ENCODE measurements around the gene WFIKKN2. TPM values are rescaled to one million over a fixed set of nuclear protein-coding genes. Genes with fewer than 3 reads are reported as not detected.
"Not testable (repeated sequence)": the region's sequence is repeated elsewhere in the genome, so short reads cannot be mapped to it uniquely, and the experiment has no call there.

WFIKKN2 gene, protein sequence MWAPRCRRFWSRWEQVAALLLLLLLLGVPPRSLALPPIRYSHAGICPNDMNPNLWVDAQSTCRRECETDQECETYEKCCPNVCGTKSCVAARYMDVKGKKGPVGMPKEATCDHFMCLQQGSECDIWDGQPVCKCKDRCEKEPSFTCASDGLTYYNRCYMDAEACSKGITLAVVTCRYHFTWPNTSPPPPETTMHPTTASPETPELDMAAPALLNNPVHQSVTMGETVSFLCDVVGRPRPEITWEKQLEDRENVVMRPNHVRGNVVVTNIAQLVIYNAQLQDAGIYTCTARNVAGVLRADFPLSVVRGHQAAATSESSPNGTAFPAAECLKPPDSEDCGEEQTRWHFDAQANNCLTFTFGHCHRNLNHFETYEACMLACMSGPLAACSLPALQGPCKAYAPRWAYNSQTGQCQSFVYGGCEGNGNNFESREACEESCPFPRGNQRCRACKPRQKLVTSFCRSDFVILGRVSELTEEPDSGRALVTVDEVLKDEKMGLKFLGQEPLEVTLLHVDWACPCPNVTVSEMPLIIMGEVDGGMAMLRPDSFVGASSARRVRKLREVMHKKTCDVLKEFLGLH
- total RNA-seq (2014; rRNA removed; shearing (Covaris generic)), result not detected in 2 replicates

DNA sequence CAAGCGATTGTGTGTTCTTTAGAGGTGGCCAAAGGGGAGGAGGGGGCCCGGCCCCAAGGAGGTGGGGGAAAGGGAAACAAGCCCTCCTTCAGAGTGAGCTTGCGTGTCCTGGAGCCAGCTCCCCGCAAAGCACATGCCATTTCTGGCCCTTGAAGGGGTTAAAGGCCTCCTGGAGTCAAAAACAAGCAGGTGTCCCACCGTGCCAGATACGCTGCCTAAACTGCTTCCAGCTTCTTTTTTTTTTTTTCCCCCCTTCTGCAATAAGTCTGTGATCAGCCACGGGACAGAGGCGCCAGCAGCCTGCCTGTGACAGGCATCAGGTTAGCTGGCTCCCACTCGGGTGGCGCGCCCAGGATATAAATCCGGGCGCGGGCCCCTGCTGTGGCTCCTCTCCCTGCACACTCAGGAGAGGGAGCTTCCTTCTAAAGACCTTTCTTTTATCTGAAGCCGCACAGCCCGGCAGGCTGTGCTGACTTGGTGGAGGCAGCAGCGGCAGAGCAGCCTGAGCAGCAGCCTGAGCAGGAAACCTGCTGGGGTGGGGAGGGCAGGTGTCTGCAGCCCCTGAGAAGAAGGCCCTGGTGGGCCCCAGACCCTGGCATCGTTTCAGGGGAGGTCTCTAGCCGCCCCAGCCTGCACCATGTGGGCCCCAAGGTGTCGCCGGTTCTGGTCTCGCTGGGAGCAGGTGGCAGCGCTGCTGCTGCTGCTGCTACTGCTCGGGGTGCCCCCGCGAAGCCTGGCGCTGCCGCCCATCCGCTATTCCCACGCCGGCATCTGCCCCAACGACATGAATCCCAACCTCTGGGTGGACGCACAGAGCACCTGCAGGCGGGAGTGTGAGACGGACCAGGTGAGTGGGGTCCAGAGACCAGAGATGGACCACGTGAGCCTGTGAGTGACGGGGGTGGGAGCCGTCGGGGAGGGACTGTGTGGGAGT, at the start of gene WFIKKN2:
TSS of gene WFIKKN2 (plus strand) at position 286 of the 934 bp plus-strand sequence. CDS start at position 638, 352 bp downstream.
- DNase-seq (ENCODE audit: low spot score), result no peak

DNA sequence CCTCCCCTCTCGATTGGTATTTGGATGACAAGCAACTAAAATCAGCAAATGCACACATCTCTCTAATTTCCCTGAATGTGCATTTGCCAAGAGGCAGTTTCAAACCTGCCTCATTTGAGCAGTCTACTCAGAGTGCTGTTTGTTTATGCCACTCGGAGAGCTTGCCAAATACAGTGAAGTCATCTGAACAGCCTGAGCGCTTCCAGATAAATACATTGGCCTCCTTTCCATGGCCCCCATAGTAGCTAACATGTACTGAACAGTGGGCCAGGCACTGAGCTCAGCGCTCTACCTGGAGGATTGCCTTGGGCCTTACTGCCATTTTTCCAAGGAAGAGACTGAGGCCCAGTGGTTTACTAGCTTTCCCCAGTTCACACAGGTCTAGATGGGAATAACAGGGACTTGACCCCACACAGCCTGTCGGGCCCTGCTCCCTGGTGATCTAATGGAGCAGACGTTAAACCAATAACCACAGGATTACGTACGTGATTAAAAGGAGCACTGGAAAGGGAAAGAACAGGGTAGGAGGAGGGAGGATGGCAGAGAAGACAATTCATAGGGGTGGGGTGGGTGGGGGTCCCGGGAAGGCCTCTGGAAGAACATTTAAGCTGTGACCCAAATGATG, 49.3 kb upstream of the WFIKKN2 start:
- DNase-seq (ENCODE audit: low spot score), result peak; percentile 75

DNA sequence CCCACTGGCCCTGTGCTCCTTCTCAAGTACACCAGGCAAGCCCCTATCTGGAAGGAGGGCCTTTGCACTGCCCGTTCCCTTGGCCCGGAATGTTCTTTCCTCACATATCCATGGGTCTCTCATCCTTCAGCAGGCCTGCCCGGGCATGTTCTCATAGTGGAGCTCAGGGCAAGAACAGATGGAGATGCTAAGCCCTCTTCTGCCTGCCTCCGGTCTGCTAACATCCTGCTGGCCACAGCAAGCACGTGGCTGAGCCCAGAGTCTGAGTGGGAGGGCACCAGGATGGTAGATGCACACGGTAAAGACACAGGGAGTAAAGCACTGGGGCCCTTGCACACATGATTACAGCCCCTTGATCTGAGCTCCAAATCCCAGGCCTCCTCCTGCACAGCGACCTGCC, 48.3 kb upstream of the WFIKKN2 start:
- DNase-seq (ENCODE audit: low spot score), result no peak

DNA sequence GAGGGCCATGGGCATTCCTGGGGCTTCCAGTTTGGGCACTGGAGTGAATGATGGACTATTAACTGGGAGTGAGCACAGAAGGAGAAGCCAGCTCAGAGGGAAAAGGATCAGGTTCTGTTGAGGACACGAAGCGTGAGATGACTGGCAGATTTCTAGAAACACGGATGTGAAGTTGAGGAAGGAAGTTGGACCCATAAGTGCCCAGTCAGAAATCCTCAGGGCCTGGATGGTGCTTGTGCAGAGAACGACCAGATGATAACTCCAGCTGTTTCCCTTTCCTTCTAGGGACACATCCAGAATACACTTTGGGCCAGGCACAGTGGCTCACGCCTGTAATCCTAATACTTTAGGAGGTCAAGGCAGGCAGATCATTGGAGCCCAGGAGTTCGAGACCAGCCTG, 44.8 kb upstream of the WFIKKN2 start:
- DNase-seq (ENCODE audit: low spot score), result no peak

DNA sequence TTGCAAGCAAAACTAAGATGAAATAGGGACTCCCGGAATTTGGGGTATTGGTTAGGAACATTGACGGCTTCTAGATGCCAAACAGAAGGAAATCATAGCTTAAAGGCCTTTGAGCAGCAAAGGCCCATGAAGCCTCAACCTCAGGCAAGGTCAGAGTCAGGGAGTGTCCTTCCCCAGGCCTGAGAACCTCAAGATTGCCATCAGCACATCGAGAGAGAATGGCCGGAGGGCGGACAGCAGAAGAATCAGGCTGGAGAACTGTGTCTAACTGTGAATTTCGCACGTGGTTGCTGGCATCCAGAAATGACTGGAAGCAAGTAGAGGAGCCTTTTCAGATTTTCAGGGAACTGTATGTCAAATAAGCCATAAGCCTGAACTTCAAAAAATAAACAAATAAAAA, 43.3 kb upstream of the WFIKKN2 start:
- DNase-seq (ENCODE audit: low spot score), result no peak

DNA sequence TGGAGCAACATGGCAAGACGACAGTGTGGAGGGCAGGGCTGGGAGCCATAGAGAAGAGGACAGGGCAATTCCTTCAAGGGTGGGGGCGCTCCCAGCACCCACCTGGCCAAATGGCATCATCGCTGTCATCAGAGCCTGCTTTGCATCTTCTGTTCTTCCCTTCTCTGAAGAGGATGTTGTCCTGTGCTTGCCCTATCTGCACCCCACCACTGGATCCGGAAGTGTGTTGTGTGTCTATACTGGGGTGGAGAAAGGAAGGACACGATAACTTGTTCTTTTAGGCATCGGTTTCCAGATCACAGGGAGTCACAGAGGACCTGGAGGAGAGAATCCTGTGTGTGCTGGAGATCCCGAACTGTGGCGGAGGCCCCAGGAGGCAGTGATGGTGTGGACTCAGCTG, 42.4 kb upstream of the WFIKKN2 start:
- no peak for DNase-seq (ENCODE audit: low spot score)

DNA sequence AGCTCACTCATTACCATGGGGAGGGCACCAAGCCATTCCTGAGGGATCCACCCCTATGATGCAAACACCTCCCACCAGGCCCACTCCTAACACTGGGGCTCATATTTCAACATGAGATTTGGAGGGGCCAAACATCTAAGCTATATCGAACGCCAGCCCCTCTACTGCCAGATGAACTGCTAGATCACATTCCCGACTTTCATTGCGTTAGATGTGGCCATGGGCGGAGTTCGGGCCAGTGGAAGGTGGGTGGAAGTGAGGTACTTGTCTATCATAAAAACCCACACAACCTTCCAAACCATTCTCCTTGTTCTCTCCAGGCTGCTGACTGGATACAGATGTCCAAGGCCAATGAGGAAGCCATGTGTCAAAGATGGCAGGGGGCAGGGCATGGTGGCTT, 41.0 kb upstream of the WFIKKN2 start:
- no peak for DNase-seq (ENCODE audit: low spot score)

DNA sequence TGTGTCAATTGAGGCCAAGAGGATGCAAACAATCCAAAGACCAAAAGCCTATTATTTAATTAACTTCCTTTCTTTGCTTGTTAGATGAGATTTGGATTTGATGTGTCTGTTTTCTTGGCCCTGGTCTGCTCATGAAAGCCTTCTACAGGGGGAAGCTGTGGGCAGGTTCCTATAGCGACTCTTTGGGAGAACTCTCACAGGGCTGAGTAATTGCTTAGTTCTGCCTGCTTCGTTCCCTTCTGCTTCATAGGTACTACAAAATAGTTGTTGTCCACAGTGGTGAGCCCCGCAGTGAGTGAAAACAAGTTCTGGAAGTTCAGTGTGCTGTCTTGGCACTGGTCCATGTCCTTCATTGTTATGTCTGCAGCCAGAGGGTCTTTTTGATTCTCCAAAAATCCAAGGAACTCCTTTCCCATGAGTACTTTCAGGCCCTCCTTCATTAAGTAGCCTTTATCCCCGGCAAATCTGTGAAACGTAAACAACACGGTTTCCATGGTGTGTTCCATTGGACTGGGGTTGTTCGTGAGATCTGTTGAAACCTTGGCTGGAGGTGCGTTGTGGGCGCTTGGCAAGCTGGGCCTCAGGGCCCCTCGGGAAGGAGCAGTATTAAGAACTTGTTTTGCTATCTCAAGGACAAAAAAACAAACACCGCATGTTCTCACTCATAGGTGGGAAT, 38.1 kb upstream of the WFIKKN2 start:
- no peak for DNase-seq (ENCODE audit: low spot score)

DNA sequence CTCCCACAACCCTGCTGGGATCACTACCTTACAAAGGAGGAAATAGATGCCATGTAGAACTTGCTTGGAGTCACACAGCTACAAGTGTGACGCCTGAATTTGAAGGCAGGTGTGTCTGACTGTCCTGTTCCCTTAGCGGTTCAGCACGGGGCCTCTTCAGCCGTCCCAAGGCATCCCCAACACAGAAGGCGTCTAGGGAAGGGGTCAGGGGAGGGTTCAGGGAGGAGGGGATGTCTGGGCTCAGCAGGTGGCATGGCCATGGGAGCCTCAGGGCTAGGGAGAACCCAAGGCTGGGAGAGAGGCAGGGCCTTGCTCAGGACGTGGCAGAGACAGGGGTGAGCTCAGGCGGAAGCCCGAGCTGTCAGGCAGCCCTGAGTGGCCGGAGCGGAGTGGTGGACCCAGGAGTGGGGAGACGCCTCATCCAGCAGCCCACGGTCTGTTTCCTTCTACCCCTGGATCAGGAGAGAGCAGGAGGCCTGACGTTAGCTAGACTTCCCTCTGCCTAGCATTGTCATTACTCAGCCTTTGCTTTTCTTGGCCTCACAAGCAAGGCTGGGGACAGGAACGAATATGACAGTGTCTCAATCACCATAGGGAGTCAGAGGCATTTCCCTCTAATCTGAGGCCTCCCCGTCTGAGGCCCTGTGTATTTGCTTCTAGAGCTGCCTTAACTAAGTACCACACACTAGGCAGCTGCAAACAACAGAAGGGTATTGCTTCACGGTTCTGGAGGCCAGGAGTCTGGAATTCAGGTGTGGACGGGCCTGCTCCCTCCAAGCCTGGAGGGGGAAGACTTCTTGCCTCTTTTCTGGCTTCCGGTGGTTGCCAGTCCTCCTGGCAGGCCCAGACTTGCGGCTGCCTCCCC, 36.7 kb upstream of the WFIKKN2 start:
- DNase-seq (ENCODE audit: low spot score), result no peak

DNA sequence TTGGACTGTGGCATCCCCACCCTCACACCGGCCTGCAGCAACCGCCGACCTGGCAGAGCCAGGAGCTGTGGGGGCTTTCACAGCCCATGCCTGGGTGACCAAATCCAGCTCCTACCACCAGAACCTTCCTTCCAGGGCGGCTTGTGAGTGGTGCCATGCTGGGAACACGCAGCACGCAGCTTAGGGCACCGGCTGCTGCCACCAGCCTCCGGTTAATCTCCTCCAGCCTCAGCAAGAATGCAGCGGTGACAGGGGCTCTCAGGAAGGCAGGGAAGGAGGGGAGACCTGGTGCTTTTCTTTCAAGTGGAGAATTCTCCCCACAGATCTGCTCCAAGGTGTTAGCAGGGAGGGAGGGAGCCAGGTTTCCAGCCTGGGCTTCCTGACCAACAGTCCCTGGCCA, 35.8 kb upstream of the WFIKKN2 start:
- no peak for DNase-seq (ENCODE audit: low spot score)

DNA sequence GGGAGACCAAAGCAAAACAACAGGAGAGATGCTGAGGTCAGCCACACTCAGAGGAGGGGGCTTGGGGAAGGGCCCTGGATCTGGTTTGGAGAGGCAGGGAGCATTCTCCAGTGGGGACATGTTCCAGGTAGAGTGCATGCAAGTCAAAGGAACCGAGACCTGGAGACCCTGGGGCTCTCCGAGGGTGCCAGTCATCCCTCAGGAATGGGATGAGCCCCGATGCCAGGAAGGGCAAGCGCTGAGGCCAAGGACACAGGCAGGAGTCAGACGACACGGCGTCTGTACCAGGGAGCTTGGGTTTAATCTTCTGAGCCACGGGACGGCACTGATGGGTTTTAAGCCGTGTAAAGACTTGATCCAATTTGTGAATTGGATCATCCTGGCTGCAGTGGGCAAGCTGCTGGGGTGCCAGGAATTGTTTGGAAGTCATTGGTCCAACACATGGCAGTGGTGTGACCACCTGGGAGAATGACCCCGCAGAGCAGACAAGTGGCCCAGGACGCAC, 35.1 kb upstream of the WFIKKN2 start:
- DNase-seq (ENCODE audit: low spot score), result no peak

DNA sequence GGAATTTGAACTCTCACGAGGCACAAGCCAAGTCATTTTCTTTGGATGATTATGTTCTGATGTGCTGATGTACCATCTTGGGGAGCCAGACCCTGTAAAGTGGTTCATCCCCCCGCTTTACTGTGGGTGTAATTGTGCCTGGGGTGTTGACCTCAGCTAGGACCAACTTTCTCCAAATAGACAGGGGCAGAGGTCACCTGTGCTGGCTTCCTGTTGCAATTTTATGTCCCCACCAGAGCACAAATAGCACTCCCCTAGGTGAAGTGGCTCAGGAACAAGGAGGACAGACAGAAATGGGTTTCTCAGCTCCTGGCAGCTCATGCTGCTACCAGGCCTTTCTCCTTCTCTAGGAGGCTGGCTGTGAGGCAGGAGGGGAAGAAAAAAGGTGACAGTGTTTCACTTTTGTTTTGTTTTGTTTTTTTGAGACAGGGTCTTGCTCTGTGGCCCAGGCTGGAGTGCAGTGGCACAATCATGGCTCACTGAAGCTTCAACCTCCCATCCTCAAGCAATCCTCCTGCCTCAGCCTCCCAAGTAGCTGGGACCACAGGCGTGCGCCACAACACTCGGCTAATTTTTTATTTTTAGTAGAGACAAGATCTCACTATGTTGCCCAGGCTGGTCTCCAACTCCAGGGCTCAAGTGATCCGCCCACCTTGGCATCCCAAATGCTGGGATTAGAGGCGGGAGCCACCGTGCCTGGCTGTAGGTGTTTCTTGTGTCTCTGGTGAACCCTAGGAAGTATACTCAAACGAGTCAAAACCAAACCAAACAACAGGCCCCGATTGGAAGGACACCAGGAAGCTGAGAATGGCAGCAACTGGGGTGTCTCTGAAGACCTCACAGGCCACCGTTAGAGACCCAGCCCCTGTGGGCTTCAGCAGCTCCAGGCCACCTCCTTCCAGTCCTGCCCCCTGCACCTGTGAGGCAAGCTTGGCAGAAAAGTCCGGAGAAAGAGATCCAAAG, 32.5 kb upstream of the WFIKKN2 start:
- no peak for DNase-seq (ENCODE audit: low spot score)

DNA sequence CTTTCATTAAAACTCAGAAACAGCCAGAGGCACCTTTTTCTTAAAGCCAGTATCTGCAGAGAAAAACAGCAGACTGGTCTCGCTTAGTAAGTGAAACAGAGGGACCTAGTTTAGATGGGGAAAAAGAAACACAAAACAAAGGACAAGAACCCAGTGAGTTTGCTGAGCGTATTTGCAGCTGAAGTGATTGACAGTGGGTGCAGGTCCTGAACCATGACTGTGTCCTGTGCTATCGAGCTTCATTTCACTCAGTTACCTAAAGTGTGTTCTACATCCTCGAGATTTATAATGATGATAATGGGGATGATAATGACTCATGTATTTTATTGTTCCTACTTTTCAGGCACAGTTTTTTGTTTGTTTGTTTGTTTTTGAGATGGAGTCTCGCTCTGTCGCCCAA, 31.7 kb upstream of the WFIKKN2 start:
- no peak for DNase-seq (ENCODE audit: low spot score)

DNA sequence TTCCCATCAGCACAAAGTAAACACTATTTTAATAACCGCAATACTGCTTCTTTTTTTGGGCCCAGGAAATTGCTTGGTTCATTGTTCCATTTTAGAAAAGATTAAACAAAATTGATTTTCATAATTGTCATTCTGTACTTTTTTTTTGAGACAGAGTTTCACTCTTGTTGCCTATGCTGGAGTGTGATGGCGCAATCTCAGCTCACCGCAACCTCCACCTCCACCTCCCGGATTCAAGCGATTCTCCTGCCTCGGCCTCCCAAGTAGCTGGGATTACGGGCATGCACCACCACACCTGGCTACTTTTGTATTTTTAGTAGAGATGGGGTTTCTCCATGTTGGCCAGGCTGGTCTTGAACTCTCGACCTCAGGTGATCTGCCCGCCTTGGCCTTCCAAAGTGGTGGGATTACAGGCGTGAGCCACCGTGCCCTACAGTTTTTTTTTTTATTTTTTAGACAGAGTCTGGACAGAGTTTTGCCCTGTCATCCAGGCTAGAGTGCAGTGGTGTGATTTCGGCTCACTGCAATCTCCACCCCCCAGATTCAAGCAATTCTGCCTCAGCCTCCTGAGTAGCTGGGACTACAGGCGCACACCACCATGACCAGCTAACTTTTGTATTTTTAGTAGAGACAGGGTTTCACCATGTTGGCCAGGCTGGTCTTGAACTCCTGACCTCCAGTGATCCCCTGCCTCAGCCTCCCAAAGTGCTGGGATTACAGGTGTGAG, 30.5 kb upstream of the WFIKKN2 start:
- not testable (repeated sequence) for DNase-seq (ENCODE audit: low spot score)

DNA sequence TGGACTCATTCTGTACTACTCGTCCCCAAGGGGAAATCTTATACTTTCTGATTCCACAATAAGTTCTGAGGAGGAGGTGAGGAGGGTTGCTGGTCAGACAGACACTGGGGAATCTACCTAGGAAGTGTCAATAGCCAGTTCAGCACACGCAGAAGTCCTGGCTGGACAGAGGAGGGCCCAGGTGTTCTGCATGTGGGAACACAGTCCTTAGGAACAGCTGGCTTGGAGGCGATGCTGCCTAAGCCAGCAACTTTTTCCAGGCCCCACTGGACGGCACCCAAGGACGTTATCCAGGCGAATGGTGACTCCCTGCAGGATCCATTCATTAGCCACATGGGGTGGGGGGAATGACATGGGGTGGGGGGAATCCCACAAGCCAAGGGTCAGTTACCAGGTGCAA, 29.9 kb upstream of the WFIKKN2 start:
- no peak for DNase-seq (ENCODE audit: low spot score)

DNA sequence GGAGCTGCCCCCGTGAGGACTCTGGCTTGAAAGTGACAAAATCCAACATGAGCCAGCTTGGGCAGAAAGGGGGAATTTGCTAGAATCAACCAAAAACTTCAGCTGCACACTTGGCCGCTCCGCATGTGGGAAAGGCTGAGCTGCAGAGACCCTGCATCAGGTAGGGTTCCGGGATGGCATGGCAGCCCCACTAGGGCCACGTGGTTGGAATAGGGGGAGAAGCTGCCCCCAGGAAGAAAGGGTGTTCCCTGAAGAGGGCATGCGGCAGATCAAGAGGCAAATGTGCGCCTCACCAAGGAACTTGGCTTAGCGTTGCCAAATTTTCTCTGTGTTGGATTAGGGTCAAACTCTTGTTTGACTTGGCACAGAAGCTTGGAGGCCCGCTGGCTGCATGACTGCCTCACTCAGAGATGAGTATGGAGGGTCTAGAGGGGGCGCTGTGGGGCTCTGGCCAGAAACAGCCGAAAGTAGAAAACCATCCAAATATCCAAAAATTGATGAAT, 29.2 kb upstream of the WFIKKN2 start:
- no peak for DNase-seq (ENCODE audit: low spot score)

DNA sequence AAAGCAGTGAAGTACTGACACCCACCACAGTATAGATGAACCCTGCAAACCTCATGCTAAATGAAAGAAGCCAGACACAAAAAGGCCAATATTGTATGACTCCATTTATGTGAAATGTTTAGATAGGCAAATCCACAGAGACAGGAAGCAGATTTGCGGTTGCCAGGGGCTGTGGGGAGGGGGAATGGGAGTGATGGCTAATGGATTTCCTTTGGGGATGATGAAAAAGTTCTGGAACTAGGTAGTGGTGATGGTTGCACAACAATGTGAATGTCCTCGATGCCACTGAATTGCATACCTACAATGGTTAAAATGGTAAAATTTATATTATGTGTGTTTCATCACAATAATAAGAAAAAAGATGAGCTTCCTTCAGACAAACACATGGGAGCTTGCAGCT, 28.4 kb upstream of the WFIKKN2 start:
- no peak for DNase-seq (ENCODE audit: low spot score)

DNA sequence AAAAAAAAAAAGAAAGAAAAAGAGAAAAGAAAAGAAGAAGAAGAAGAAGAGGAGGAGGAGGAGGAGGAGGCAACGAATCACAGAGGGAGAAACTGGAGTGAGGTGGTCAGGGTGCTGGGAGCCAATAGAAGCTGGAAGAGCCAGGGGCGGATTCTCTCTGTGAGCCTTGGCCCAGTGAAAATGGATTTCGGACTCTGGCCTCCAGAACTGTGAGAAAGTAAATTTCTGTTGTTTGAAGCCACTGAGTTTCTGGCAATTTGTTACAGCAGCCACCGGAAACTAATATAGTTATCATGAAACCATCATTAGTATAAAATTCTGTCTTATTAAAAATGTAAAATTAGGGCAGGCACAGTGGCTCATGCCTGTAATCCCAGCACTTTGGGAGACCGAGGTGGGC, 27.7 kb upstream of the WFIKKN2 start:
- DNase-seq (ENCODE audit: low spot score), result no peak
